Panc1 (cell line): ENCODE data around the gene HAT1. TPM values are rescaled to one million over a fixed set of nuclear protein-coding genes. Genes with fewer than 3 reads are reported as not detected.
"Not testable (repeated sequence)": the region's sequence is repeated elsewhere in the genome, so short reads cannot be mapped to it uniquely, and the experiment has no call there.

Experiments used
- ATAC-seq: fragments of 200-7000 bp; cut with Tn5 transposase; 2 replicates; pipeline ENCODE4 v1.9.1; 2020; ENCODE audit warnings: mild to moderate bottlenecking, moderate library complexity
- BruUV-seq: library from RNA; stranded (reverse); fragments of 400-500 nt; replicated peaks from 2 replicates; lab custom pipeline; 2021; lab: Mats Ljungman, UMichigan
- CTCF ChIA-PET: fragments of 300-600 bp; sonication (Branson Sonifier 250); formaldehyde crosslinking; loops from one replicate; lab custom pipeline; 2022; ENCODE audit warnings: antibody characterized with exemption; lab: Charles Lee
- POLR2A ChIA-PET: fragments of 300-600 bp; sonication (Branson Sonifier 250); formaldehyde crosslinking; loops from one replicate; lab custom pipeline; 2022; ENCODE audit warnings: antibody characterized with exemption; lab: Charles Lee
- DNase-seq: peaks from one replicate; pipeline ENCODE4 v3.0.0-alpha.2; 2010; ENCODE audit warnings: low read depth, low spot score
- H3K27ac ChIP-seq: 2 replicates; pipeline ENCODE4 v1.5.1; 2011; ENCODE audit warnings: mild to moderate bottlenecking, low read length, inconsistent platforms
- H3K27me3 ChIP-seq: fragments of 200-500 bp; sonication (Bioruptor generic); 2 replicates; pipeline ENCODE4 v1.6.0; 2014; ENCODE audit warnings: low read length, inconsistent platforms; ENCODE audit not compliant: control insufficient read depth, insufficient read depth
- H3K36me3 ChIP-seq: fragments of 200-500 bp; sonication (Bioruptor generic); 2 replicates; pipeline ENCODE4 v1.5.1; 2014; ENCODE audit warnings: inconsistent platforms, mild to moderate bottlenecking, low read length, moderate library complexity; ENCODE audit not compliant: control insufficient read depth, insufficient read depth
- H3K4me1 ChIP-seq: 2 replicates; pipeline ENCODE4 v1.5.1; 2011; ENCODE audit warnings: inconsistent platforms, mild to moderate bottlenecking, low read length, moderate library complexity; ENCODE audit not compliant: control insufficient read depth, insufficient read depth
- H3K4me3 ChIP-seq, 2 experiments: 2 replicates each; pipeline ENCODE4 v1.5.1; 2011 to 2012; ENCODE audit warnings: low read depth in 2 of 2, low read length in 2 of 2, mild to moderate bottlenecking in 2 of 2, inconsistent platforms in 1 of 2, moderate library complexity in 1 of 2
- H3K9me3 ChIP-seq: fragments of 200-500 bp; sonication (Bioruptor generic); 2 replicates; pipeline ENCODE4 v1.5.1; 2014; ENCODE audit warnings: low read depth, mild to moderate bottlenecking, inconsistent platforms, low read length, moderate library complexity; ENCODE audit not compliant: control insufficient read depth, insufficient read depth
- POLR2AphosphoS5 ChIP-seq: IDR thresholded peaks from 2 replicates; pipeline ENCODE4 v1.6.1; 2012; ENCODE audit warnings: mild to moderate bottlenecking, low read depth, low read length, moderate library complexity
- SIN3A ChIP-seq: IDR thresholded peaks from 2 replicates; pipeline ENCODE4 v1.6.1; 2012; ENCODE audit warnings: low read depth, mild to moderate bottlenecking, low read length, moderate library complexity, borderline replicate concordance; ENCODE audit not compliant: insufficient read depth
- TCF7L2 ChIP-seq: IDR thresholded peaks from 2 replicates; pipeline ENCODE4 v1.6.1; 2011; ENCODE audit warnings: mild to moderate bottlenecking, low read depth, low read length, inconsistent platforms
- in situ Hi-C: cut with HindIII; loops from 2 replicates; pipeline ENCODE4 v1.10.0; 2016; ENCODE audit warnings: low sequenced_read_pairs, low pct_unique_long_range_greater_than_20kb
- intact Hi-C: fragments of 100-400 bp; cut with micrococcal nuclease; formaldehyde crosslinking; loops from one replicate; pipeline ENCODE4 v1.10.0; 2022; ENCODE audit not compliant: unreplicated experiment
- total RNA-seq: library from RNA; stranded (reverse); gene quantifications from one replicate; pipeline ENCODE4 v1.2.1, GENCODE V29; 2021; ENCODE audit not compliant: unreplicated experiment
- TF ChIP-seq, protein P1 (sequence below): fragments of 450-650 bp; IDR thresholded peaks from 2 replicates; pipeline ENCODE4 v1.5.1; 2017; ENCODE audit warnings: mild to moderate bottlenecking
- TF ChIP-seq, protein P2 (sequence below), 2 experiments: IDR thresholded peaks; 2 replicates each; pipeline ENCODE4 v1.6.1; 2011 to 2012; ENCODE audit warnings: low read depth in 2 of 2, control low read depth in 1 of 2, low read length in 1 of 2, mild to moderate bottlenecking in 1 of 2, moderate library complexity in 1 of 2; ENCODE audit not compliant: insufficient read depth in 1 of 2

The HAT1 gene
- total RNA-seq, 1 experiment from 2014 or later = 74.7 TPM

DNA sequence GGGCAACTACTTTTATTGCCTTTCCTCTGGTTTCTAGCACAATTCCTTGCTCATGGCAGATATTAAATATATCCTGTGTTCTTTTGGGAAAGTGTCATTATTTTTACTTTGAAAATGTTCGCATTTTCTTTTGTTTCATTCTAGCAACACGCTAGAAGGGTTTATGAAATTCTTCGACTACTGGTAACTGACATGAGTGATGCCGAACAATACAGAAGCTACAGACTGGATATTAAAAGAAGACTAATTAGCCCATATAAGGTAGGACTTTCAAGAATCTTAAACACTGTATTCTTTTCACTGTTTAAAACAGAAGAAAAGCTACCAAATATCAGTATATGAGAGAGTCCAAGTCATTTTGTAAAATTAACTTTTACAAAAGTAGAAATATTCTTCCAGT lies 56.8 kb downstream of the HAT1 start:
- intact Hi-C loops = no loop called here
- CTCF ChIA-PET = interaction anchor here (0.7 to 1.0 kb wide), 2 partner anchors 117 to 275 kb away, joined by 3 to 6 read pairs; no protein-coding TSS in a partner anchor
- Histone ChIP-seq H3K4me1 (no peaks in the 10 kb centered on the region), H3K27ac (no peak overlapping the region), H3K27me3 (no peaks in the 10 kb centered on the region), H3K36me3 (no peaks in the 10 kb centered on the region), H3K4me3 (no peak overlapping the region), H3K9me3 (no peaks in the 10 kb centered on the region)
- BruUV-seq = no TSS peak
- TF ChIP-seq SIN3A (no peak), TCF7L2 (no peak), POLR2AphosphoS5 (no peak)
- TF ChIP-seq, protein P1, sequence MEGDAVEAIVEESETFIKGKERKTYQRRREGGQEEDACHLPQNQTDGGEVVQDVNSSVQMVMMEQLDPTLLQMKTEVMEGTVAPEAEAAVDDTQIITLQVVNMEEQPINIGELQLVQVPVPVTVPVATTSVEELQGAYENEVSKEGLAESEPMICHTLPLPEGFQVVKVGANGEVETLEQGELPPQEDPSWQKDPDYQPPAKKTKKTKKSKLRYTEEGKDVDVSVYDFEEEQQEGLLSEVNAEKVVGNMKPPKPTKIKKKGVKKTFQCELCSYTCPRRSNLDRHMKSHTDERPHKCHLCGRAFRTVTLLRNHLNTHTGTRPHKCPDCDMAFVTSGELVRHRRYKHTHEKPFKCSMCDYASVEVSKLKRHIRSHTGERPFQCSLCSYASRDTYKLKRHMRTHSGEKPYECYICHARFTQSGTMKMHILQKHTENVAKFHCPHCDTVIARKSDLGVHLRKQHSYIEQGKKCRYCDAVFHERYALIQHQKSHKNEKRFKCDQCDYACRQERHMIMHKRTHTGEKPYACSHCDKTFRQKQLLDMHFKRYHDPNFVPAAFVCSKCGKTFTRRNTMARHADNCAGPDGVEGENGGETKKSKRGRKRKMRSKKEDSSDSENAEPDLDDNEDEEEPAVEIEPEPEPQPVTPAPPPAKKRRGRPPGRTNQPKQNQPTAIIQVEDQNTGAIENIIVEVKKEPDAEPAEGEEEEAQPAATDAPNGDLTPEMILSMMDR = no peak
- TF ChIP-seq, protein P2, sequence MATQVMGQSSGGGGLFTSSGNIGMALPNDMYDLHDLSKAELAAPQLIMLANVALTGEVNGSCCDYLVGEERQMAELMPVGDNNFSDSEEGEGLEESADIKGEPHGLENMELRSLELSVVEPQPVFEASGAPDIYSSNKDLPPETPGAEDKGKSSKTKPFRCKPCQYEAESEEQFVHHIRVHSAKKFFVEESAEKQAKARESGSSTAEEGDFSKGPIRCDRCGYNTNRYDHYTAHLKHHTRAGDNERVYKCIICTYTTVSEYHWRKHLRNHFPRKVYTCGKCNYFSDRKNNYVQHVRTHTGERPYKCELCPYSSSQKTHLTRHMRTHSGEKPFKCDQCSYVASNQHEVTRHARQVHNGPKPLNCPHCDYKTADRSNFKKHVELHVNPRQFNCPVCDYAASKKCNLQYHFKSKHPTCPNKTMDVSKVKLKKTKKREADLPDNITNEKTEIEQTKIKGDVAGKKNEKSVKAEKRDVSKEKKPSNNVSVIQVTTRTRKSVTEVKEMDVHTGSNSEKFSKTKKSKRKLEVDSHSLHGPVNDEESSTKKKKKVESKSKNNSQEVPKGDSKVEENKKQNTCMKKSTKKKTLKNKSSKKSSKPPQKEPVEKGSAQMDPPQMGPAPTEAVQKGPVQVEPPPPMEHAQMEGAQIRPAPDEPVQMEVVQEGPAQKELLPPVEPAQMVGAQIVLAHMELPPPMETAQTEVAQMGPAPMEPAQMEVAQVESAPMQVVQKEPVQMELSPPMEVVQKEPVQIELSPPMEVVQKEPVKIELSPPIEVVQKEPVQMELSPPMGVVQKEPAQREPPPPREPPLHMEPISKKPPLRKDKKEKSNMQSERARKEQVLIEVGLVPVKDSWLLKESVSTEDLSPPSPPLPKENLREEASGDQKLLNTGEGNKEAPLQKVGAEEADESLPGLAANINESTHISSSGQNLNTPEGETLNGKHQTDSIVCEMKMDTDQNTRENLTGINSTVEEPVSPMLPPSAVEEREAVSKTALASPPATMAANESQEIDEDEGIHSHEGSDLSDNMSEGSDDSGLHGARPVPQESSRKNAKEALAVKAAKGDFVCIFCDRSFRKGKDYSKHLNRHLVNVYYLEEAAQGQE (IDR thresholded peaks at IDR 0.05; ENCODE audit: insufficient read depth in 1 of 2, low read depth in 2 of 2, low read length in 1 of 2) = no peak
- POLR2A ChIA-PET = no interaction called here
- in situ Hi-C loops = no loop called here
- ATAC-seq = no peak
- DNase-seq = no peak

DNA sequence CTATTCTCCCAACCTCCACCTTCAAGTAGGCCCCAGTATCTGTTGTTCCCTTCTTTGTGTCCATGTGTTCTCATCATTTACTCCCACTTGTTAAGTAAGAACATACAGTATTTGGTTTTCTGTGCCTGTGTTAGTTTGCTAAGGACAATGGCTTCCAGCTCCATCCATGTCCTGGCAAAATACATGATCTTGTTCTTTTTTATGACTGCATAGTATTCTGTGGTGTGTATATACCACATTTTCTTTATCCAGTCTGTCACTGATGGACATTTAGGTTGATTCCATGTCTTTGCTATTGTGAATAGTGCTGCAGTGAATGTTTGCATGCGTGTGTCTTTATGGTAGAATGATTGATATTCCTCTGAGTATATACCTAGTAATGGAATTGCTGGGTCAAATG lies 61.7 kb downstream of the HAT1 start:
- H3K27me3 ChIP-seq, H3K9me3 ChIP-seq, BruUV-seq, DNase-seq, POLR2A ChIA-PET, H3K27ac ChIP-seq, H3K4me1 ChIP-seq, CTCF ChIA-PET, H3K4me3 ChIP-seq, ATAC-seq, intact Hi-C loops, in situ Hi-C loops, H3K36me3 ChIP-seq: not testable (repeated sequence)

DNA sequence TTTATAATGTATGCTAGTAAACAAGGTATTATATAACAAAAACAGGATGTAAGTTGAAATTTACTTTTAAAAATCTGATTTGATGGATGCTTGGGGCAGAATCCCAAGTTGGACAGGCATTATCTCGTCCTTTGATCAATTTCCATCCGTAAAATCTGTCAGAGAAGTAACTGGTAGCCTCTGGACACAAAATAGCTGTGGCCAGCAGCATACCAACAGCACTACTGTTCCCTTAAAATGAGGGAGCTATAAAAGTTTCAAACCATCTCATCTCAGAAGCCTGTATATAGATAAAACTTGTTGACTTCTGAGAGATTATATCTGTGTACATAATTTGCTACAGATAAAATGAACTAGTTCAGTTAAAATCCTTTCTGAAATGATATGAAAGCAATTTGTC lies 62.8 kb downstream of the HAT1 start:
- TF ChIP-seq TCF7L2 = peak; percentile 58; the same call in 1 of the 2 replicates
- TF ChIP-seq SIN3A = no peak
- TF ChIP-seq POLR2AphosphoS5 = no peak
- Histone ChIP-seq H3K27ac (no peak overlapping the region), H3K36me3 (no peaks in the 10 kb centered on the region), H3K4me1 (no peaks in the 10 kb centered on the region), H3K4me3 (no peak overlapping the region), H3K9me3 (no peaks in the 10 kb centered on the region), H3K27me3 (no peaks in the 10 kb centered on the region)
- no TSS peak for BruUV-seq
- in situ Hi-C loops = no loop called here
- ATAC-seq (no peak), DNase-seq (no peak)
- POLR2A ChIA-PET = no interaction called here
- CTCF ChIA-PET = no interaction called here
- intact Hi-C loops = no loop called here
